ENCODE results near the gene DARS1.

Gene DARS1

DNA sequence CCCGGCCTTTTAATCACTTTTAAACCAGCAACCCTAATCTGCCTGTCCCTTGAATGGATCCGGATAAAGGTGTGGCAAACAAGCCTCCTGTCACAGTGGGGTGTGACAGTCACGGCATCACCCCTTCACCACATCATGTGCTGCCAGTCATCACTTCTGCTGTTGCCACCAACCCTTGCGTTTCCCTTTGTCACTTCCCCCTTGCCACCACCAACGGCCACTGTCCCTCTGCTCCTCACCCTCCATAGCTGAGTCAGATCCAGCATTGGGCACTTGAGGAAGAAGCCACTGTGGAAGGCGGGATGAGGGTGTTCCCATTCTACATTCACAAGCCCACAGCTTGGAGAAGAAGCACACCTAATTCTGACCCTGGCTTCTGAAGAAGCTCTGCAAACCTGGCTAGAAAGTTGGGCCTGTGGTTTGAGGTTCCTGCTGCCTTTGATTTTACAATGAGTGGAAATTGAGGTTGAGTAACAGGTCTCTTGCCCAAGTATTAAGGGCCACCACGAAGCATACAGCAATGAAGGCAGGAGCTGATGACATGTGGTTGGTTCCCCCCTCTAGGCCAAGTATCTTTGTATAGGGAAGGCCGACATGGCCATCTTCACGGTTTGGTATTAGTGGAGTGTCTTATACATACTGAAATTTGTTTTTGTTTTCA is 22.9 kb upstream of the DARS1 start:
- H3K4me3 Mint-ChIP-seq = peak overlapping the region; percentile 4 to 34
- ATAC-seq (replicated peaks) (peak; percentile 95 to 96), DNase-seq (peak; percentile 76)
- H3K27me3 Mint-ChIP-seq = no peaks in the 10 kb centered on the region
- H3K36me3 Mint-ChIP-seq = peaks cover 8 to 13% of the 10 kb centered on the region in 2 donors
- peaks cover 0 to 2% of the 10 kb centered on the region in 2 donors for H3K9me3 Mint-ChIP-seq
- peaks cover 24 to 67% of the 10 kb centered on the region in 2 donors for H3K4me1 Mint-ChIP-seq
- peak overlapping the region; percentile 95 for H3K27ac Mint-ChIP-seq

DNA sequence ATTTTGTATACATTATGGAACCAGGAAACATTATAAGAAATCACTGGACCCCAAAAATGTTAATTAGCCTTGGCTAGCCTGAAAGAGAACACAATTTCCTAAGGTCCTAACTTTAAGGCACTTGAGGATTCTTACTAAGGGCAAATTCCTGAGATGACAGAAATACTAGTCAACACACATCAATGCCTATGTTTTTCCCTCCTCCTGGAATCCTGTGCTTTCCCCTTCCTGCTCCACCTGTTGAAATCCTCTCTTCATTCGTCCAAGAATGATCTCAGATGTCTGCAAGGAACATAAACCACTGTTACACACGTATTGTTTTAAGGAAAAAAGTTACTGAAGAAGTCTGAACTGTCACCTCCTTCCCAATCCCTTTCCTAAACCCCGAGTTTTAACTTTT is 21.2 kb upstream of the DARS1 start:
- no peak for ATAC-seq (replicated peaks)
- H3K27ac Mint-ChIP-seq = peak overlapping the region; percentile 7
- peaks cover 8 to 17% of the 10 kb centered on the region in 2 donors for H3K36me3 Mint-ChIP-seq
- DNase-seq = no peak
- H3K27me3 Mint-ChIP-seq = no peaks in the 10 kb centered on the region
- H3K4me1 Mint-ChIP-seq = peaks cover 22 to 63% of the 10 kb centered on the region in 2 donors
- H3K4me3 Mint-ChIP-seq = no peak overlapping the region
- H3K9me3 Mint-ChIP-seq = peaks cover 0 to 2% of the 10 kb centered on the region in 2 donors

DNA sequence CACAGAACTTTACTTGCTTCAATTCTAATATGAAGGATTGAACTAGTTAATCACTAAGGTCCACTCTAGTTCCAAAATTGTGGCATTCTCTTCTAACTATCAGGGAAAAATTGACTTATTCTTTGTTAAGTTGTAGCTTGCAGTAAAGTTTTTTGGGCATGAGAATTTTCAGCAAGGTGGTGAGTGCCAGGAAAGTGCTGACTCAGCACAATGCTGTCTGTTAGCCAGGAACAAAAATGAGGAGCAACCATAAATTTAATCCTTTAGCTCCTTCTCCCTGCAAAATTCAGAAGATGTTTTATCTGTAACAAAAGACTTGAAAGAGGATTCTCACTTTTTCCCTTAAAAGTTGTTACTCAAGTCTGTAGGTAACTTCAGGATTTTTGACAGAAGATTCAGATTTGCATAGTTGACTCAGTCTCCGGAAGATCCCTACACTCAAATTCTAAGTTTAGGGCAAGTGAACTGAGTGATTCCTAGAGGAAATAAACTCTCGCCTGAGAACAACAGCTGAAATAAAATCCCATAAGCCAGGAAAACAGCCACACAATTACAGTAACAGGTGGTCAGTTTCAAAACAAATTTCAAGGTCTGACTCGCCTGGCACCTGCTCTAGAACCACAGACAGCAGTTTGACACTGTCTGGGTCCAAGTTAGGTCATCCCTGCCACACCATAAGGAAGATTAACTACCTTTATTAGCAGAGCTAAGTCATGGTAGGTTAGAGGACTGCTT is 20.2 kb upstream of the DARS1 start:
- H3K4me1 Mint-ChIP-seq = peaks cover 28 to 69% of the 10 kb centered on the region in 2 donors
- no peak for DNase-seq
- peaks cover 8 to 17% of the 10 kb centered on the region in 2 donors for H3K36me3 Mint-ChIP-seq

DNA sequence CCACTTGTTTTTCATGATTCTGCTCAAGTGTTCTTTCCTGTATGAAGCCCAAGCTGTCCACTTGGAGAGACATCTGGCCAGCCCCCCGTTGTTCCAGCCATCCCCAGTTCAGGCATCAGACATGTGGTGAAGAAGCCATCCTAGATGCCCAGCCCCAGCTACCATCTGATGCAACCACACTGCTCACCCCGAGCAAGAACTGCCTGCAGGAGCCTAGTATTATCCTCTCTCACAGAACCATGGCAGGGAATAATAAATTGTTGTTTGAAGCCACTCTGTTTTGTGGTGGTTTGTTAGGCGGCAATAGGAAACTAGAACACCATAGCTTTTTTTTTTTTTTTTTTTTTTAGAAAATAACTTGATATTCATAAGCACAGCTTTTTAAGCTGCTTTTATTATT is 19.5 kb upstream of the DARS1 start:
- Mint-ChIP-seq H3K4me1 (peaks cover 31 to 72% of the 10 kb centered on the region in 2 donors), H3K9me3 (peaks cover 0 to 2% of the 10 kb centered on the region in 2 donors), H3K4me3 (peak overlapping the region in 1 of 2 donors; percentile 1), H3K27me3 (no peaks in the 10 kb centered on the region), H3K36me3 (peaks cover 8 to 17% of the 10 kb centered on the region in 2 donors), H3K27ac (peak overlapping the region; percentile 34)
- DNase-seq (no peak), ATAC-seq (replicated peaks) (no peak)

More for the DNA sequence above, 20.2 kb upstream of the DARS1 start:
- ATAC-seq (replicated peaks) = peak; percentile 29 to 47
- Mint-ChIP-seq H3K27ac (no peak overlapping the region), H3K9me3 (peaks cover 0 to 2% of the 10 kb centered on the region in 2 donors), H3K4me3 (no peak overlapping the region), H3K27me3 (no peaks in the 10 kb centered on the region)

DNA sequence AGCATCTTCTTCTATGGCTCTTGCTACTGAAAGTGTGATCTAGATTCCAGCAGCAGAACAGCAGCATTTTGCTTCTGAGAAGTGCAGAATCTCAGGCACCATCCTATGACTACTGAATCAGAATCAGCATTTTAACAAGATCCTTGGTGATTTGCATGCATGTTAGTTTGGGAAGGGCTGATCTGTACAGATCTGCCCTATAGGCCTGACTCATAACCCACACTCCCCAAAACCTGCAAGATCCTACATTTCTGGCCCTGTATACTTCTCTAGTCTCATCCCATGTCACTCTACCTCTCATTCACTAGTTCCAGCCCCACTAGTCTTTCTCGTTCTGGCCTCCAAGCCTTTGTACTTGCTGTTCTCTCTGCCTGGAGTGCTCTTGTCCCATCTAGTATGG is 15.7 kb upstream of the DARS1 start:
- DNase-seq = no peak
- Mint-ChIP-seq H3K4me3 (no peak overlapping the region), H3K4me1 (peaks cover 37 to 70% of the 10 kb centered on the region in 2 donors), H3K36me3 (peaks cover 8 to 17% of the 10 kb centered on the region in 2 donors), H3K27ac (peak overlapping the region; percentile 74), H3K9me3 (peaks cover 0 to 2% of the 10 kb centered on the region in 2 donors), H3K27me3 (no peaks in the 10 kb centered on the region)
- no peak for ATAC-seq (replicated peaks)

DNA sequence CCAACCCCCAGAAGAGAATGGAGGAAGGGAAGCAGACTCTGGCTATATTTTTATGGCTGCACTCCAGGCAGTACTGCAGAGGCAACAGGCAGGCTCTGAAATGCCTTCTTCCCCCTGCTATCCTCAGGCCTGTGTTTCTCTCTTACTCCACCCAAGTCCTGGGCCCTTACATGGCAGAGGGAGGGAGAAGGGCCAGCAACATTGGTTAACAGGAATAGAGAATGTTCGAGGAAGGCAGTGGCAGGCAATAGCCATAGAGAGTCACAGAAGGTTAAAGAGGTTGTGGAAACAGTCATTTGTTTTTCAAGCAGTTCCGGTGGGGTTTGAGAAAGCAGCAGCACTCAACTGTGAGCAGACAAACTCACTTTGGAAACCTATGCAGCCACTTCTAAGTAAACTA is 15.1 kb upstream of the DARS1 start:
- Mint-ChIP-seq H3K4me3 (peak overlapping the region; percentile 8 to 58), H3K27ac (peak overlapping the region; percentile 70), H3K36me3 (peaks cover 8 to 17% of the 10 kb centered on the region in 2 donors), H3K4me1 (peaks cover 32 to 64% of the 10 kb centered on the region in 2 donors), H3K9me3 (peaks cover 0 to 2% of the 10 kb centered on the region in 2 donors), H3K27me3 (no peaks in the 10 kb centered on the region)
- DNase-seq = peak; percentile 24
- peak; percentile 73 to 82 for ATAC-seq (replicated peaks)

DNA sequence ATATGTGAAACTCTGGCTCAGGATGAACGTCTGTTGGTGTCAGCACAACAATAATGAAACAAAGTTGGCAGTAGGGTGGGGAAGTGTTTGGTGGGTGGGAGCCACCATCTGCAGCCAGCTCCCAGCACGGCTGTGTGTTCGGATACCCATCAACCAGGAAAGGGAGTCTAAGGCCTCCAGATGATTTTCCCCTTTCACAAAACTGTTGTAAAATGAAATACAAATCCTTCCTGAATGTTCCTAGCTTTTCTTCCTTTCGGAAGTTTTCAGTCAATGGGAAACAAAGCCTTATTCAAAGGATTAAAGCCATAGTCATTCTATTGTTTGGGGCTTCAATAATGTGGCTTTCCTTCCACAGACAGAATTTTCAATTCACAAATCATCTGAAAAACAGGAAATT is 14.5 kb upstream of the DARS1 start:
- Mint-ChIP-seq H3K36me3 (peaks cover 7 to 15% of the 10 kb centered on the region in 2 donors), H3K27ac (no peak overlapping the region), H3K4me3 (no peak overlapping the region), H3K27me3 (no peaks in the 10 kb centered on the region), H3K4me1 (peaks cover 31 to 60% of the 10 kb centered on the region in 2 donors), H3K9me3 (peaks cover 0 to 2% of the 10 kb centered on the region in 2 donors)
- ATAC-seq (replicated peaks) = no peak
- no peak for DNase-seq

DNA sequence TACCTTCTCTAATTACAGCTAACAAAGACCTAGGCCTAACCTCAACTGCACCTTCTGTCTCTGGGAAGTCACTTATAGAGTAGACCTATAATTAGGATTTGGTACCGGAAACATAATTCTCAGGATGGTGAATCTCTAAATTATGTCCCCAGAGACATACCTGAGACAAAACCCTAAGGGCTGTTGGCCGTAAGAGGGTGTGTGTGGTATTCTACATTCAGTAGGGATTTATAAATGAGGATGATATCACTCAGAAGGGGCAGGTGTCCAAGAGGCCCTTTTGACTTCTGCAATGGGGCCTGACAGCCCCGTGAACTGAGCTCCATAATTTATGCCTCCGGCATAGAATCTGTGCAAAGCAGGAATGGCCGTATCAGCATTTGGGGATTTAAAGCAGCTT is 13.5 kb upstream of the DARS1 start:
- H3K9me3 Mint-ChIP-seq = peaks cover 0 to 2% of the 10 kb centered on the region in 2 donors
- H3K27me3 Mint-ChIP-seq = no peaks in the 10 kb centered on the region
- DNase-seq = no peak
- ATAC-seq (replicated peaks) = no peak
- H3K27ac Mint-ChIP-seq = no peak overlapping the region
- H3K4me3 Mint-ChIP-seq = no peak overlapping the region
- peaks cover 29 to 53% of the 10 kb centered on the region in 2 donors for H3K4me1 Mint-ChIP-seq
- peaks cover 4 to 11% of the 10 kb centered on the region in 2 donors for H3K36me3 Mint-ChIP-seq

DNA sequence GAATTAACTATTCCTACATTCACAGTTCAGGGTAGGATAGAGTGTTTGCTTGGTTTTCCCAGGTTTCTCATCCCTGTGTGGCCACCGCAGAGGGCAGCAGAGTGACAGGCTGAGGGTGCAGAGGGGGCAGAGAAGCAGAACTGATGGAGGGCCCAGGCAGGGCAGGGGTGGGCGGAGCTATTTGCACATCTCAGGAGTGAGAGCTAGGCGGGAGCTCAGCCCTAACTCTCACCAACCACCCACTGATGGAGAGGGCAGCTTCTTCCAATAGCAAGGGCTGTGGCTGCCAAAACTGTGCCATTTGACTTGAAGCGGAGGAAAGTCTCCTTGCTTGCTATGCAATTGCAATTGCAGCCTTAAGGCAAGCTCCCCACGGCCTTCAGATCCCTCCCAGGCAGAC is 12.0 kb upstream of the DARS1 start:
- Mint-ChIP-seq H3K4me3 (peak overlapping the region; percentile 6 to 18), H3K36me3 (peaks cover 0 to 8% of the 10 kb centered on the region in 2 donors), H3K27ac (peak overlapping the region; percentile 39), H3K27me3 (no peaks in the 10 kb centered on the region), H3K4me1 (peaks cover 28 to 47% of the 10 kb centered on the region in 2 donors), H3K9me3 (no peaks in the 10 kb centered on the region)
- DNase-seq = peak; percentile 45
- ATAC-seq (replicated peaks) = peak; percentile 86 to 90

DNA sequence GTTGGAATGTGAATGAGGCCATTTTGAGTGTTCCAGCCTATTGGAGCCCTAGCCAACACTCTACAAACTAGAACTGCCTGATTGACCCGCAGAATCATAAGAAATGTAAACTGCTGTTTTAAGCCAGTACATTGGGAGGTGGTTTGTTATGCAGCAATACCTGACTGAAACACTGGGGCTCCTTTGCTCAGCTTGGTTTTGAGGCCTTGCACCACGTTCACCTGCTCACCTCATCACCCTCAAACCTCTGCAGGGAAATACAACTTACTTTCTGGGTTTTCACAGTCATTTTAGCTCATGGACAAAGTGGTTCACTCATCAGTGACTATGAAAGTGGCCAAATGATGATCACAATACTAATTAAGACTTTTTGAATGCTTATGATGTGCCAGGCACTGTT is 10.9 kb upstream of the DARS1 start:
- DNase-seq (no peak), ATAC-seq (replicated peaks) (no peak)
- H3K4me3 Mint-ChIP-seq = no peak overlapping the region
- H3K4me1 Mint-ChIP-seq = peaks cover 26 to 40% of the 10 kb centered on the region in 2 donors
- no peaks in the 10 kb centered on the region for H3K27me3 Mint-ChIP-seq
- no peak overlapping the region for H3K27ac Mint-ChIP-seq
- H3K36me3 Mint-ChIP-seq = peaks cover 0 to 8% of the 10 kb centered on the region in 2 donors
- H3K9me3 Mint-ChIP-seq = no peaks in the 10 kb centered on the region

DNA sequence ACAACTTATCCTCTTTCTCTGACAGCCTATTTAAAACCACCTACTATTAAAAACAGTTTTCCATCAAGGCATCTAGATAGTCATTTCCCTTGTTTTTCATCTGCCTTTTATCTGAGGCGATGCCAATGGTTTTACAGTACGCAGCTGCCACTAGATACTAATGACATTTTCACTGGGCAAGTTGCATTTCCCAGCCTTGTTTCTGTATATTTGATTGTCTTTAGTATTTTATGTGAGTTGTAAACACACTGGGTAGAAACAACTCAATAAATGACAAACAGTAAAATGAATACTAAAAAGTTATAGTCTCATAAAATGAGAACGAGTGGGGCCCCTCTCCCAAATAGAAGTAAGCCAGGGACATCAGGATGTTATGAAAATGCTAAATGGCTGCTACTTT is 8.9 kb upstream of the DARS1 start:
- no peaks in the 10 kb centered on the region for H3K27me3 Mint-ChIP-seq
- H3K4me1 Mint-ChIP-seq = peaks cover 23% of the 10 kb centered on the region in 2 donors
- ATAC-seq (replicated peaks) = no peak
- H3K27ac Mint-ChIP-seq = no peak overlapping the region
- no peak for DNase-seq
- no peaks in the 10 kb centered on the region for H3K9me3 Mint-ChIP-seq
- peaks cover 0 to 8% of the 10 kb centered on the region in 2 donors for H3K36me3 Mint-ChIP-seq
- H3K4me3 Mint-ChIP-seq = no peak overlapping the region

DNA sequence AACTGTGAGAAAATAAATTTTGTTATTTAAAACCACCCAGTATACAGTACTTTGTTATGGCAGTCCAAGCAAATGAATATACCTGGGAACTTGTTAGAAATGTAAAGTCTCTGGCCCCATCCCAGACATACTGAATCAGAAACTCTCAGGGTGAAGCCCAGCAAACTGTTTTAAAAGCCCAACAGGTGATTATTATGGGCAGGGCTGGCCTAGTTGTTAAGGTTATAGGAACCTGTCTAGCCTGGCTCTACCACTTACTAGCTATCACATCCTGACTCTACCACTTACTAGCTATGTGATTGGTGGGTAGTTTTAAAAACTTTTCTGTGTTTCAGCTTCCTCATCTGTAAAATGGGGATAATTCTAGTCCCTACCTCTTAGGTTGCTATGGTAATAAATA is 8.0 kb upstream of the DARS1 start:
- Mint-ChIP-seq H3K4me1 (peaks cover 15 to 19% of the 10 kb centered on the region in 2 donors), H3K27me3 (no peaks in the 10 kb centered on the region), H3K36me3 (peaks cover 0 to 8% of the 10 kb centered on the region in 2 donors), H3K27ac (no peak overlapping the region), H3K9me3 (no peaks in the 10 kb centered on the region), H3K4me3 (no peak overlapping the region)
- no peak for ATAC-seq (replicated peaks)
- DNase-seq = no peak

DNA sequence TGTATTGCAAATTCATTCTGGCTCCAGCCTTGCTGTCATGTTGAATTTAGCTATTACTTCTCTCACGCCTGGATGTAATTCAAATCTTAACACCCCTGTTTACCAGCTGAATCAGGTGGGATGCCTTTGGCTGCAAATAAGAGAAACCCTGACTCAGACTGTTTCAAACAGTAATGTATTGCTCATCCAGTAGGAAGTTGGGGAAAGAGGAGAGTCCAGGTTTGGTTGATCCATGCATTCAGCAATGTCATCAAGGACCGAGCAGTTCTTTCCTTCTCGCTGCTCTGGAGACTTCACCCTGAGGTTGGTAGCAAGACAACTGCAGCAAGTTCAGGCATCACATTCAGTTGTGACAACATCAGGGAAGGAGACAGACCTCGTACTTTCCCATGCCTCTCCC is 6.4 kb upstream of the DARS1 start:
- no peak overlapping the region for H3K4me3 Mint-ChIP-seq
- H3K27me3 Mint-ChIP-seq = no peaks in the 10 kb centered on the region
- H3K27ac Mint-ChIP-seq = no peak overlapping the region
- no peak for ATAC-seq (replicated peaks)
- no peak for DNase-seq
- peaks cover 0 to 11% of the 10 kb centered on the region in 2 donors for H3K4me1 Mint-ChIP-seq
- peaks cover 0 to 8% of the 10 kb centered on the region in 2 donors for H3K36me3 Mint-ChIP-seq
- no peaks in the 10 kb centered on the region for H3K9me3 Mint-ChIP-seq

DNA sequence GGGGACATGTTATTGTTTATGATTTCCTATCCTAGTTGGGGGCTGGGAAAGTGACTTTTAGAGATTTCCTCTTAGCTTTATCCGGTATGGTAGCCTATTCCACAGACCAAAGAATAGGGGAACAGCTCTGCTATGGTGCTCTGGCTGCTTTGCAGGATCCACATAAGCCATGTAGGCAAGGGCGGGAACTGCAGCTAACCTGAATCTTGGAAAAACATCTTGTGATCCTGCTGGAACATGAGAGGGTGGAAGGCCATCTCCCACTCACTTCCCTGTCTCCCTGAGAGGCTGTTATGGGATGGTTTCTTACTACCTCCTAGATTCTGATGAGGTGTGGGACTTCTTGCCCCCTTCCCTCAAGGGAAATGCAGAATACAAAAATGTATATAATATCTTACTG is 2.0 kb upstream of the DARS1 start:
- Mint-ChIP-seq H3K4me1 (peaks cover 17 to 23% of the 10 kb centered on the region in 2 donors), H3K27me3 (no peaks in the 10 kb centered on the region), H3K9me3 (no peaks in the 10 kb centered on the region), H3K27ac (no peak overlapping the region), H3K36me3 (peaks cover 4 to 17% of the 10 kb centered on the region in 2 donors), H3K4me3 (no peak overlapping the region)
- ATAC-seq (replicated peaks) = no peak
- no peak for DNase-seq

DNA sequence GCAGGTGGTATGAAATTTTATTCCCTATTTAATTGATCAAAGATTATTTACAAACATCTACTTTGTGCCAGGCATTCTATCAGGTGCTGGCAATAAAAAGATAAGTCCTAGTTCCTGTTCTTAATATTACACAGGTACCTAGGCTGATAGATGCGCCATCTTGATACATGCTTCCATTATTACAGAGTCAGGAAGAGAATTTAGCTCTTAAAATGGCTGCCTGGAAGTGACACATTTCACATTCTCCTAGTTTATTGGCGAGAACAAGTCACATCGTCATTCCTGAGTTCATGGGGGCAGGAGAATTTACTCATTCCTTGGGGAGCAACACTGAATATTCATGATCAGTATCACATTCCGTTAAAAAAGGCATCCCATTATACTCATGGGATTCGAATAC is 1.1 kb upstream of the DARS1 start:
- Mint-ChIP-seq H3K4me1 (peaks cover 17 to 27% of the 10 kb centered on the region in 2 donors), H3K27me3 (no peaks in the 10 kb centered on the region), H3K4me3 (peak overlapping the region in 1 of 2 donors; percentile 4), H3K36me3 (peaks cover 8 to 18% of the 10 kb centered on the region in 2 donors), H3K27ac (peak overlapping the region; percentile 100), H3K9me3 (no peaks in the 10 kb centered on the region)
- DNase-seq (no peak), ATAC-seq (replicated peaks) (no peak)

Measured in stimulated activated naive B cell treated with anti-CD40 and anti-IgM and Interleukin-4, amounts not matched to agents 10 μg/mL and 1 μg/mL and 100 μg/mL, for 72 hours (primary cell).